ENCODE results near the gene AGMO. TPM values are rescaled to one million over a fixed set of nuclear protein-coding genes. Genes with fewer than 3 reads are reported as not detected.

Gene AGMO
- total RNA-seq, 1 experiment from 2014 or later: 13.2 TPM

- H3K4me3 Mint-ChIP-seq (ENCODE audit: low read depth, unreplicated experiment): no peak overlapping the region
- H3K27ac Mint-ChIP-seq (ENCODE audit: unreplicated experiment): no peak overlapping the region
- intact Hi-C loops (cut with micrococcal nuclease; ENCODE audit: unreplicated experiment): no loop called here
- no peaks in the 10 kb centered on the region for H3K9me3 Mint-ChIP-seq (ENCODE audit: low read depth, unreplicated experiment)
- no peaks in the 10 kb centered on the region for H3K4me1 Mint-ChIP-seq (ENCODE audit: low read depth, unreplicated experiment)
- no peaks in the 10 kb centered on the region for H3K36me3 Mint-ChIP-seq (ENCODE audit: insufficient read depth, unreplicated experiment)
- TF ChIP-seq CTCF (IDR thresholded peaks at IDR 0.05; ENCODE audit: unreplicated experiment): no peak
- H3K27me3 Mint-ChIP-seq (ENCODE audit: unreplicated experiment): no peaks in the 10 kb centered on the region
- no TSS peak for BruUV-seq (replicated peaks)
- CTCF ChIA-PET: no interaction called here
- DNase-seq: no peak
Observed at GRCh38 chr7:15218261-15218660, 343.6 kb downstream of the AGMO start.

- Mint-ChIP-seq H3K4me1 (ENCODE audit: low read depth, unreplicated experiment) (no peaks in the 10 kb centered on the region), H3K27ac (ENCODE audit: unreplicated experiment) (no peak overlapping the region), H3K9me3 (ENCODE audit: low read depth, unreplicated experiment) (no peaks in the 10 kb centered on the region), H3K4me3 (ENCODE audit: low read depth, unreplicated experiment) (no peak overlapping the region), H3K27me3 (ENCODE audit: unreplicated experiment) (no peaks in the 10 kb centered on the region), H3K36me3 (ENCODE audit: insufficient read depth, unreplicated experiment) (no peaks in the 10 kb centered on the region)
- CTCF ChIA-PET: no interaction called here
- no peak for DNase-seq
- intact Hi-C loops (cut with micrococcal nuclease; ENCODE audit: unreplicated experiment): no loop called here
- no TSS peak for BruUV-seq (replicated peaks)
- no peak for TF ChIP-seq CTCF (IDR thresholded peaks at IDR 0.05; ENCODE audit: unreplicated experiment)
Observed at GRCh38 chr7:15215616-15216015, 346.2 kb downstream of the AGMO start.

- no peak overlapping the region for H3K27ac Mint-ChIP-seq (ENCODE audit: unreplicated experiment)
- no TSS peak for BruUV-seq (replicated peaks)
- H3K27me3 Mint-ChIP-seq (ENCODE audit: unreplicated experiment): no peaks in the 10 kb centered on the region
- H3K9me3 Mint-ChIP-seq (ENCODE audit: low read depth, unreplicated experiment): no peaks in the 10 kb centered on the region
- CTCF ChIA-PET: interaction anchor here (0.6 kb wide), 1 partner anchor 96 kb away, joined by 7 read pairs; no protein-coding TSS in a partner anchor
- no peak for DNase-seq
- intact Hi-C loops (cut with micrococcal nuclease; ENCODE audit: unreplicated experiment): no loop called here
- no peaks in the 10 kb centered on the region for H3K36me3 Mint-ChIP-seq (ENCODE audit: insufficient read depth, unreplicated experiment)
- no peak overlapping the region for H3K4me3 Mint-ChIP-seq (ENCODE audit: low read depth, unreplicated experiment)
- TF ChIP-seq CTCF (IDR thresholded peaks at IDR 0.05; ENCODE audit: unreplicated experiment): no peak
- H3K4me1 Mint-ChIP-seq (ENCODE audit: low read depth, unreplicated experiment): no peaks in the 10 kb centered on the region
Observed at GRCh38 chr7:15214976-15215375, 346.8 kb downstream of the AGMO start.

GRCh38 chr7:15213093-15213492 lies 348.7 kb downstream of the AGMO start:
- intact Hi-C loops (cut with micrococcal nuclease; ENCODE audit: unreplicated experiment): no loop called here
- Mint-ChIP-seq H3K4me1 (ENCODE audit: low read depth, unreplicated experiment) (no peaks in the 10 kb centered on the region), H3K27me3 (ENCODE audit: unreplicated experiment) (no peaks in the 10 kb centered on the region), H3K27ac (ENCODE audit: unreplicated experiment) (no peak overlapping the region), H3K36me3 (ENCODE audit: insufficient read depth, unreplicated experiment) (no peaks in the 10 kb centered on the region), H3K9me3 (ENCODE audit: low read depth, unreplicated experiment) (no peaks in the 10 kb centered on the region), H3K4me3 (ENCODE audit: low read depth, unreplicated experiment) (no peak overlapping the region)
- no peak for DNase-seq
- TF ChIP-seq CTCF (IDR thresholded peaks at IDR 0.05; ENCODE audit: unreplicated experiment): no peak
- BruUV-seq (replicated peaks): no TSS peak
- CTCF ChIA-PET: no interaction called here

Data from Calu3 (cell line).